Fibroblast of the aortic adventitia (primary cell): ENCODE data around the gene NIPA2. TPM values are rescaled to one million over a fixed set of nuclear protein-coding genes. Genes with fewer than 3 reads are reported as not detected.

Experiments
- DNase-seq: peaks from one replicate; pipeline ENCODE4 v3.0.0-alpha.2; 2010; ENCODE audit warnings: low read depth
- H3K4me3 ChIP-seq: 2 replicates; pipeline ENCODE4 v1.5.1; 2011; ENCODE audit warnings: low read depth, mild to moderate bottlenecking, control low read depth, low read length, moderate library complexity
- total RNA-seq: library from RNA; depleted of rRNA; stranded (reverse); fragments of >200 nt; gene quantifications from 2 replicates; pipeline ENCODE4 v1.2.3, GENCODE V29; 2012; ENCODE audit warnings: low replicate concordance
- TF ChIP-seq, protein P1 (sequence below): IDR thresholded peaks from 2 replicates; pipeline ENCODE4 v1.5.1; 2011; ENCODE audit warnings: mild to moderate bottlenecking, low read length, control low read depth, inconsistent platforms; ENCODE audit not compliant: insufficient read depth

Gene NIPA2
- total RNA-seq, 1 donor: 75.3 TPM

GRCh38 chr15:22811640-22812039 lies 26.8 kb upstream of the NIPA2 start:
- TF ChIP-seq, protein P1, sequence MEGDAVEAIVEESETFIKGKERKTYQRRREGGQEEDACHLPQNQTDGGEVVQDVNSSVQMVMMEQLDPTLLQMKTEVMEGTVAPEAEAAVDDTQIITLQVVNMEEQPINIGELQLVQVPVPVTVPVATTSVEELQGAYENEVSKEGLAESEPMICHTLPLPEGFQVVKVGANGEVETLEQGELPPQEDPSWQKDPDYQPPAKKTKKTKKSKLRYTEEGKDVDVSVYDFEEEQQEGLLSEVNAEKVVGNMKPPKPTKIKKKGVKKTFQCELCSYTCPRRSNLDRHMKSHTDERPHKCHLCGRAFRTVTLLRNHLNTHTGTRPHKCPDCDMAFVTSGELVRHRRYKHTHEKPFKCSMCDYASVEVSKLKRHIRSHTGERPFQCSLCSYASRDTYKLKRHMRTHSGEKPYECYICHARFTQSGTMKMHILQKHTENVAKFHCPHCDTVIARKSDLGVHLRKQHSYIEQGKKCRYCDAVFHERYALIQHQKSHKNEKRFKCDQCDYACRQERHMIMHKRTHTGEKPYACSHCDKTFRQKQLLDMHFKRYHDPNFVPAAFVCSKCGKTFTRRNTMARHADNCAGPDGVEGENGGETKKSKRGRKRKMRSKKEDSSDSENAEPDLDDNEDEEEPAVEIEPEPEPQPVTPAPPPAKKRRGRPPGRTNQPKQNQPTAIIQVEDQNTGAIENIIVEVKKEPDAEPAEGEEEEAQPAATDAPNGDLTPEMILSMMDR: no peak
- no peak overlapping the region for H3K4me3 ChIP-seq
- DNase-seq: no peak

DNA sequence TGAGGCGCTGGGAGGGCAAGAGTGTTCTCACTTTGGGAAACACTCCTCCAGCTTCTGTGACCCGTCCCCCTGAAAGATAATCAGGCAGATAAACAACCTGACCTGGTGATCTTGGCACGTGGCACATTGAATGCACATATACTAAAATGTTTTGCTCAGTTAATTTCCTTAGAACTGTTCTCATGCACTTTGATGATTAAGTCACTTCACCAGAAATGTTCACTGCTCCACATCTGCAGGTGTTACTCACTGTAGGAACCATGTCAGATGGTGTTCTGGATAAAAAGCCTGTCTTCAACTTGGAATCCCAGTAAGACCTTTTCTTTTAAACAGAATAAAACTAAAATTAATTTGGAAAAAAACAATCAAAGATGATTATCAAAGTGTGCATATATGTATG lies 24.6 kb upstream of the NIPA2 start:
- no peak overlapping the region for H3K4me3 ChIP-seq
- DNase-seq: no peak
- TF ChIP-seq, protein P1: no peak

GRCh38 chr15:22815766-22816165 lies 22.7 kb upstream of the NIPA2 start:
- no peak overlapping the region for H3K4me3 ChIP-seq
- no peak for DNase-seq
- TF ChIP-seq, protein P1: no peak

DNA sequence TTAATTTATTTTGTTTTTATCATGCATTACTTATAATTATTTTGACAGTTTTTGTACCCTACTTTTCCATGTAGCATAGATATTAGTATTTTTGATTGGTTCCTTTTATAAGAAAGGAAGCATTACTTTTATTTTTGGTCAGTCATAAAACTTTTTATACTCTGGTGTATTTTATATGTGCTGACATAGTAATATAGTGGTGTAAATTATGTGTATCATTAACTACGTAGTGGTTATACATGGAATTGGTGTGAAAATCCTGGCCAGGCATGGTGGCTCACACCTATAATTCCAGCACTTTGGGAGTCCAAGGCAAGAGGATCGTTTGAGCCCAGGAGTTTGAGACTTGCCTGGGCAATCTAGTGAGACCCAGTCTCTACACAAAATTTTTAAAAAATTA lies 18.8 kb upstream of the NIPA2 start:
- TF ChIP-seq, protein P1: no peak
- no peak overlapping the region for H3K4me3 ChIP-seq
- no peak for DNase-seq

GRCh38 chr15:22823495-22824128 lies 14.9 kb upstream of the NIPA2 start:
- no peak for DNase-seq
- H3K4me3 ChIP-seq: no peak overlapping the region
- TF ChIP-seq, protein P1: no peak

GRCh38 chr15:22827125-22827524 lies 11.3 kb upstream of the NIPA2 start:
- TF ChIP-seq, protein P1: no peak
- no peak overlapping the region for H3K4me3 ChIP-seq
- no peak for DNase-seq

- TF ChIP-seq, protein P1: no peak
- no peak overlapping the region for H3K4me3 ChIP-seq
- DNase-seq: no peak
These were observed 7.0 kb upstream of the NIPA2 start for GRCh38 chr15:22831473-22831872.
